Lower leg skin (tissue), 4 donors: Measurements from ENCODE around the gene EML4. TPM values are rescaled to one million over a fixed set of nuclear protein-coding genes. Genes with fewer than 3 reads are reported as not detected.

Experiments
- DNase-seq, 2 donors: peaks; one replicate each; pipeline ENCODE4 v3.0.0-alpha.2; 2019; ENCODE audit warnings: low spot score in 2 of 2
- H3K4me3 ChIP-seq: fragments of 200-600 bp; sonication (generic); 2 replicates; pipeline ENCODE4 v1.5.1; 2017; ENCODE audit warnings: mild to moderate bottlenecking, low read depth; ENCODE audit not compliant: poor library complexity, severe bottlenecking
- CTCF ChIP-seq, 3 donors: fragments of 450-650 bp; IDR thresholded peaks; one replicate each; pipeline ENCODE4 v1.5.1; 2016; ENCODE audit warnings: antibody characterized with exemption in 3 of 3, mild to moderate bottlenecking in 3 of 3, moderate library complexity in 2 of 3
- POLR2A ChIP-seq, 2 donors: fragments of 450-650 bp; IDR thresholded peaks; one replicate each; pipeline ENCODE4 v1.6.1; 2016 to 2017; ENCODE audit warnings: antibody characterized with exemption in 2 of 2, mild to moderate bottlenecking in 1 of 2, moderate library complexity in 1 of 2
- WGBS, 2 donors: methylation state at CpG; one replicate each; pipeline ENCODE4 v1.1.5; 2018; 5-methylcytosine and 5-hydroxymethylcytosine counted together
- intact Hi-C: fragments of 100-400 bp; cut with DNase I; formaldehyde crosslinking; loops from one replicate; pipeline ENCODE4 v1.15.0; 2023; ENCODE audit warnings: low total_unique reads
- total RNA-seq, 4 donors: library from RNA; depleted of rRNA; stranded (reverse); fragments of >200 nt; gene quantifications; one replicate each; pipeline ENCODE4 v1.1.0, GENCODE V29; 2016

EML4 gene
- total RNA-seq, 4 donors from 2014 or later = 29.5 to 37.4 (median 33.6) TPM

GRCh38 chr2:42361728-42362283 lies 192.7 kb downstream of the EML4 start:
- TF ChIP-seq POLR2A (IDR thresholded peaks at IDR 0.05) = no peak
- TF ChIP-seq CTCF (IDR thresholded peaks at IDR 0.05) = no peak
- intact Hi-C loops = no loop called here
- H3K4me3 ChIP-seq = no peak overlapping the region
- no peak for DNase-seq
- WGBS, 2 donors = 17 to 18% methylated on average over 6 of the region's 6 CpGs

- no peak overlapping the region for H3K4me3 ChIP-seq
- 82 to 89% methylated on average over 3 of the region's 3 CpGs for WGBS, 2 donors
- intact Hi-C loops = no loop called here
- DNase-seq = no peak
- TF ChIP-seq POLR2A (IDR thresholded peaks at IDR 0.05) (no peak), CTCF (IDR thresholded peaks at IDR 0.05) (no peak)
Observed at GRCh38 chr2:42363413-42363812, 194.3 kb downstream of the EML4 start.

GRCh38 chr2:42364658-42365057 lies 195.5 kb downstream of the EML4 start:
- intact Hi-C loops = no loop called here
- no peak overlapping the region for H3K4me3 ChIP-seq
- TF ChIP-seq POLR2A (IDR thresholded peaks at IDR 0.05) = no peak
- no peak for TF ChIP-seq CTCF (IDR thresholded peaks at IDR 0.05)
- DNase-seq = no peak
- WGBS, 2 donors = 72 to 80% methylated on average over 3 of the region's 3 CpGs

- intact Hi-C loops = no loop called here
- no peak overlapping the region for H3K4me3 ChIP-seq
- no peak for TF ChIP-seq CTCF (IDR thresholded peaks at IDR 0.05)
- TF ChIP-seq POLR2A (IDR thresholded peaks at IDR 0.05) = no peak
- DNase-seq = no peak
Observed at GRCh38 chr2:42366411-42366810, 197.3 kb downstream of the EML4 start.

- intact Hi-C loops = no loop called here
- 11 to 18% methylated on average over 3 of the region's 3 CpGs for WGBS, 2 donors
- TF ChIP-seq POLR2A (IDR thresholded peaks at IDR 0.05) (no peak), CTCF (IDR thresholded peaks at IDR 0.05) (no peak)
- no peak for DNase-seq
- no peak overlapping the region for H3K4me3 ChIP-seq
Observed at GRCh38 chr2:42367835-42368234, 198.7 kb downstream of the EML4 start.
